ENCODE results near the gene ENG.

DNA sequence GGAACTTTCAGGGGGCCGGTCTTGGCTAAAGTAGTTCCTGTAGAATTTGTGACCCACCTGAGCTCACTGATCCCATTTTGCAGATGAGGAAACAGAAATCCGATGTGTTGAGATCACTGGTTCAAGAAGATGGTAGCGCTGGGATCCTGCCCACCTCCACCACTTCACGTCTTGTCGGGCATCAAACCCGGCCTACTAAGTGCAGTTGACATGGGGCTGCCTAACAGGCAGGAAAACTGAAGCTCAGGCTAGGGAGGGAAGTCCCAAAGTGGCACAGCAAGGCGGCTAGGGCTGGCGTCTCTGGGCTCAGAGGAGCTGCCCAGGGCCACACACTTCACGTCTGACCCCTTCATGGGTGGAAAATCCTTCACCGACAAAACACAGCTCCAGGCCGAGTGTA lies 502 bp upstream of the ENG start:
- TF ChIP-seq, protein P1, sequence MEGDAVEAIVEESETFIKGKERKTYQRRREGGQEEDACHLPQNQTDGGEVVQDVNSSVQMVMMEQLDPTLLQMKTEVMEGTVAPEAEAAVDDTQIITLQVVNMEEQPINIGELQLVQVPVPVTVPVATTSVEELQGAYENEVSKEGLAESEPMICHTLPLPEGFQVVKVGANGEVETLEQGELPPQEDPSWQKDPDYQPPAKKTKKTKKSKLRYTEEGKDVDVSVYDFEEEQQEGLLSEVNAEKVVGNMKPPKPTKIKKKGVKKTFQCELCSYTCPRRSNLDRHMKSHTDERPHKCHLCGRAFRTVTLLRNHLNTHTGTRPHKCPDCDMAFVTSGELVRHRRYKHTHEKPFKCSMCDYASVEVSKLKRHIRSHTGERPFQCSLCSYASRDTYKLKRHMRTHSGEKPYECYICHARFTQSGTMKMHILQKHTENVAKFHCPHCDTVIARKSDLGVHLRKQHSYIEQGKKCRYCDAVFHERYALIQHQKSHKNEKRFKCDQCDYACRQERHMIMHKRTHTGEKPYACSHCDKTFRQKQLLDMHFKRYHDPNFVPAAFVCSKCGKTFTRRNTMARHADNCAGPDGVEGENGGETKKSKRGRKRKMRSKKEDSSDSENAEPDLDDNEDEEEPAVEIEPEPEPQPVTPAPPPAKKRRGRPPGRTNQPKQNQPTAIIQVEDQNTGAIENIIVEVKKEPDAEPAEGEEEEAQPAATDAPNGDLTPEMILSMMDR (IDR thresholded peaks at IDR 0.05; ENCODE audit: insufficient read depth, low read length, poor library complexity, severe bottlenecking): no peak
- TF ChIP-seq EZH2phosphoT487 (conservative IDR thresholded peaks at IDR 0.05; ENCODE audit: low read length): no peak

Data from SU-DHL-6 (cell line).